ENCODE measurements around the gene NID1.

The NID1 gene

GRCh38 chr1:236063551-236063918, 1.4 kb downstream of the NID1 start:
- H3K36me3 ChIP-seq (ENCODE audit: control insufficient read depth in 1 of 2, insufficient read depth in 2 of 2, low read length in 2 of 2) = no peaks in the 10 kb centered on the region
- peak overlapping the region; percentile 64 to 87 for H3K4me3 ChIP-seq (ENCODE audit: low read depth in 1 of 2, low read length in 2 of 2)
- no peaks in the 10 kb centered on the region for H3K9me3 ChIP-seq (ENCODE audit: control insufficient read depth in 1 of 2, low read length in 2 of 2)
- peak overlapping the region; percentile 83 for H3K27ac ChIP-seq (ENCODE audit: low read length)
- H3K4me1 ChIP-seq (ENCODE audit: control insufficient read depth in 1 of 2, insufficient read depth in 2 of 2, low read length in 2 of 2) = peaks cover 5 to 44% of the 10 kb centered on the region in 2 donors
- H3K27me3 ChIP-seq (ENCODE audit: low read depth, low read length) = no peaks in the 10 kb centered on the region

- no peak overlapping the region for H3K27ac ChIP-seq (ENCODE audit: low read length)
- no peak overlapping the region for H3K4me3 ChIP-seq (ENCODE audit: low read depth in 1 of 2, low read length in 2 of 2)
- no peaks in the 10 kb centered on the region for H3K27me3 ChIP-seq (ENCODE audit: low read depth, low read length)
- H3K4me1 ChIP-seq (ENCODE audit: control insufficient read depth in 1 of 2, insufficient read depth in 2 of 2, low read length in 2 of 2) = peaks cover 0 to 49% of the 10 kb centered on the region in 2 donors
- H3K36me3 ChIP-seq (ENCODE audit: control insufficient read depth in 1 of 2, insufficient read depth in 2 of 2, low read length in 2 of 2) = no peaks in the 10 kb centered on the region
- no peaks in the 10 kb centered on the region for H3K9me3 ChIP-seq (ENCODE audit: control insufficient read depth in 1 of 2, low read length in 2 of 2)
Observed at GRCh38 chr1:236060286-236060685, 4.6 kb downstream of the NID1 start.

GRCh38 chr1:236059011-236059410, 5.9 kb downstream of the NID1 start:
- H3K27ac ChIP-seq (ENCODE audit: low read length) = peak overlapping the region; percentile 34
- no peaks in the 10 kb centered on the region for H3K9me3 ChIP-seq (ENCODE audit: control insufficient read depth in 1 of 2, low read length in 2 of 2)
- peak overlapping the region; percentile 15 to 30 for H3K4me3 ChIP-seq (ENCODE audit: low read depth in 1 of 2, low read length in 2 of 2)

DNA sequence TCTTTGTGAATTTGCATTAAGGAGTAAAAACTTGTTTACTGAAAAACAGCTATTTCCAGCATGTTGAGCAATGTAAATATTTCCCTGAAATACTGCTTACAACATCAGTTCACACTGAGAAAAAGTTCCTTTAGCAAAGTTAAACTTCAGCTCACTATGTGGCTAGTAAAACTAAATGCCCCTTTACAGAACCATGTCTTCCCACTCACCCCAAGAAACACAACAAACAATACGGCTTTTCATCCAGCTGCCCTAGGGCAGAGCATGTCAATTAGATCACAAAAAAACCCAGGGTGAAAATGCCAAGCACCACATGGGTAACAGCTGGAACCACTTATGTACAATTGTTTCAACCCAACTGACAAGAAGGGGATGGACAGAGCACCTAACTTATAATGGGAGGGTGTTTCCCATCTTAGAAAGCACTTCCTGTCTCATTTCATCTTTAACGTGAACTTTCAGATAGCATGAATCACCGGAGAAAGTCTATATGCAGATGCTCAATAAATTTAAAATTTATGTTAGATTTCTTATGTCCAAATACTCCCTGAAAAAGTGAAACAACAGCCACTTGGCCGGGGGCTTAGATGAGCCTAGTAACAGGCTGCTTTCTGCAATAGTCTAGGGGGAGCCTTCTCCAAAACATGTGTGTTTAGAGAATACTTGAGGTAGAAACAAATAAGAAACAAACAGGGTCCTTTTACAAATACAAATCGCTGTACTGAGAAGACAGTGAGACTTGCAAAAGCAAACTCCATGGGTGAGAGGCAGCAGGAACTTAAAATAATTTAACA, 6.6 kb downstream of the NID1 start:
- H3K27ac ChIP-seq (ENCODE audit: low read length) = peak overlapping the region; percentile 34
- H3K4me3 ChIP-seq (ENCODE audit: low read depth in 1 of 2, low read length in 2 of 2) = peak overlapping the region; percentile 9 to 30
- H3K4me1 ChIP-seq (ENCODE audit: control insufficient read depth in 1 of 2, insufficient read depth in 2 of 2, low read length in 2 of 2) = peaks cover 0 to 49% of the 10 kb centered on the region in 2 donors

More at GRCh38 chr1:236059011-236059410, 5.9 kb downstream of the NID1 start:
- H3K36me3 ChIP-seq (ENCODE audit: control insufficient read depth in 1 of 2, insufficient read depth in 2 of 2, low read length in 2 of 2) = no peaks in the 10 kb centered on the region
- peaks cover 0 to 49% of the 10 kb centered on the region in 2 donors for H3K4me1 ChIP-seq (ENCODE audit: control insufficient read depth in 1 of 2, insufficient read depth in 2 of 2, low read length in 2 of 2)
- H3K27me3 ChIP-seq (ENCODE audit: low read depth, low read length) = no peaks in the 10 kb centered on the region

GRCh38 chr1:236057546-236057945, 7.3 kb downstream of the NID1 start:
- peaks cover 0 to 49% of the 10 kb centered on the region in 2 donors for H3K4me1 ChIP-seq (ENCODE audit: control insufficient read depth in 1 of 2, insufficient read depth in 2 of 2, low read length in 2 of 2)
- no peak overlapping the region for H3K27ac ChIP-seq (ENCODE audit: low read length)
- peak overlapping the region in 1 of 2 donors; percentile 10 for H3K4me3 ChIP-seq (ENCODE audit: low read depth in 1 of 2, low read length in 2 of 2)
- H3K9me3 ChIP-seq (ENCODE audit: control insufficient read depth in 1 of 2, low read length in 2 of 2) = no peaks in the 10 kb centered on the region
- H3K27me3 ChIP-seq (ENCODE audit: low read depth, low read length) = no peaks in the 10 kb centered on the region
- no peaks in the 10 kb centered on the region for H3K36me3 ChIP-seq (ENCODE audit: control insufficient read depth in 1 of 2, insufficient read depth in 2 of 2, low read length in 2 of 2)

More for the DNA sequence above, 6.6 kb downstream of the NID1 start:
- H3K9me3 ChIP-seq (ENCODE audit: control insufficient read depth in 1 of 2, low read length in 2 of 2) = no peaks in the 10 kb centered on the region
- no peaks in the 10 kb centered on the region for H3K27me3 ChIP-seq (ENCODE audit: low read depth, low read length)
- H3K36me3 ChIP-seq (ENCODE audit: control insufficient read depth in 1 of 2, insufficient read depth in 2 of 2, low read length in 2 of 2) = no peaks in the 10 kb centered on the region

DNA sequence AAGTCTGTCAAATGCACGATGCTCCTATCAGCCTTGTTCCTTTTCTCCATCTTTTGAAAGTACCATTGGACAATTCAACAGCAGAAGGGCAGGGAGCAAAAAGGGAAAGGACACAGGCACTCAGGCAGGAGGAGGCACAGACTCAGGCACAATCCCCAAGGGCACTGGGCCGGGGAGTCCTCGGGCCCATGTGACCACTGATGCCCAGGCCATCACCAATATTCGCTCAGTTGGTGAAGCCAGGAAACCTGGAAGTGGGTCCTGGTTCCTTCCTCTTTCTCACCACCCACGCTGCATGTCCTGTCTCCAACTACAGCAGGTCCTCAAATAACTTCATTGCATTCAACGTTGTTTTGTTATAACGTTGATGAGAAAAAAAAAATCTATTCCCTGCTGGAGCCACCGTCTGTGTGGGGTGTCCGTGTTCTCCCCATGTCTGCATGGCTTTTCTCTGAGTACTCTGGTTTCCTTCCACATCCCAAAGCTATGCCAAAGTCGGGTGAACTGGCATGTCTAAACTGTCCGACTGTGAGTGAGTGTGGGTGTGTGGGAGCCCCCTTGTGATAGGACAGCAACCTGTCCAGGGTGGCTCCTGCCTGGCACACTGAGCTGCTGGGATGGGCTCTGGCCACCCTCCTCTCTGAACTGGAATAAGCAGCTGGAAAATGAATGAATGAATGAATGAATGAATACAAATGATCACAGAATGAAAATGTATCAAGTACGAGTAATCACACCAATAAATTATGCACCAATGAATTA, 12.5 kb downstream of the NID1 start:
- Histone ChIP-seq H3K27ac (ENCODE audit: low read length) (no peak overlapping the region), H3K4me1 (ENCODE audit: control insufficient read depth in 1 of 2, insufficient read depth in 2 of 2, low read length in 2 of 2) (peaks cover 0 to 35% of the 10 kb centered on the region in 2 donors), H3K36me3 (ENCODE audit: control insufficient read depth in 1 of 2, insufficient read depth in 2 of 2, low read length in 2 of 2) (peaks cover 4 to 11% of the 10 kb centered on the region in 2 donors), H3K4me3 (ENCODE audit: low read depth in 1 of 2, low read length in 2 of 2) (no peak overlapping the region), H3K9me3 (ENCODE audit: control insufficient read depth in 1 of 2, low read length in 2 of 2) (no peaks in the 10 kb centered on the region), H3K27me3 (ENCODE audit: low read depth, low read length) (no peaks in the 10 kb centered on the region)

- H3K27me3 ChIP-seq (ENCODE audit: low read depth, low read length) = no peaks in the 10 kb centered on the region
- no peak overlapping the region for H3K4me3 ChIP-seq (ENCODE audit: low read depth in 1 of 2, low read length in 2 of 2)
- H3K36me3 ChIP-seq (ENCODE audit: control insufficient read depth in 1 of 2, insufficient read depth in 2 of 2, low read length in 2 of 2) = peaks cover 4 to 21% of the 10 kb centered on the region in 2 donors
- peaks cover 0 to 30% of the 10 kb centered on the region in 2 donors for H3K4me1 ChIP-seq (ENCODE audit: control insufficient read depth in 1 of 2, insufficient read depth in 2 of 2, low read length in 2 of 2)
- no peaks in the 10 kb centered on the region for H3K9me3 ChIP-seq (ENCODE audit: control insufficient read depth in 1 of 2, low read length in 2 of 2)
- no peak overlapping the region for H3K27ac ChIP-seq (ENCODE audit: low read length)
Observed at GRCh38 chr1:236051242-236051791, 13.6 kb downstream of the NID1 start.

- H3K4me1 ChIP-seq (ENCODE audit: control insufficient read depth in 1 of 2, insufficient read depth in 2 of 2, low read length in 2 of 2) = peaks cover 0 to 11% of the 10 kb centered on the region in 2 donors
- H3K9me3 ChIP-seq (ENCODE audit: control insufficient read depth in 1 of 2, low read length in 2 of 2) = no peaks in the 10 kb centered on the region
- H3K27me3 ChIP-seq (ENCODE audit: low read depth, low read length) = no peaks in the 10 kb centered on the region
- no peak overlapping the region for H3K4me3 ChIP-seq (ENCODE audit: low read depth in 1 of 2, low read length in 2 of 2)
- no peak overlapping the region for H3K27ac ChIP-seq (ENCODE audit: low read length)
- H3K36me3 ChIP-seq (ENCODE audit: control insufficient read depth in 1 of 2, insufficient read depth in 2 of 2, low read length in 2 of 2) = peaks cover 19 to 65% of the 10 kb centered on the region in 2 donors
Observed at GRCh38 chr1:236045771-236046170, 19.1 kb downstream of the NID1 start.

DNA sequence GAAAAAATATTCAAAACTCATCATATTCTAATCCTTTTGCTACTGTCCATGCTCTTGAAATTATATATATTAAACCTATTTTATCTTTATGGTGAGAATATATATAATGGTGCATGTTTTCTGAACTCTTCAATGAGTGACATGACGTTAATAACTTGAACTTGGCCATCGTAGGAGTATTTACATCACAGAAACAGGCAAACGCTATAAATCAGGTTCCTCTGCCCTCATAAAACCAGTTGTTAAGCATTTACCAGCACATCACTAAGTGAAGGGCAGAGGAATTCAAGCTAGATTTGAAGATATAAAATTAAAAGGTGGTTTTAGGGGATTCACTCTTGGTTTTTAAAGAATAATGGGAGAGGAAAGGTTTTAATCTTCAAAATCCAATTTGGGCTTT, 20.5 kb downstream of the NID1 start:
- Histone ChIP-seq H3K36me3 (ENCODE audit: control insufficient read depth in 1 of 2, insufficient read depth in 2 of 2, low read length in 2 of 2) (peaks cover 19 to 65% of the 10 kb centered on the region in 2 donors), H3K4me1 (ENCODE audit: control insufficient read depth in 1 of 2, insufficient read depth in 2 of 2, low read length in 2 of 2) (peaks cover 0 to 6% of the 10 kb centered on the region in 2 donors), H3K4me3 (ENCODE audit: low read depth in 1 of 2, low read length in 2 of 2) (no peak overlapping the region), H3K9me3 (ENCODE audit: control insufficient read depth in 1 of 2, low read length in 2 of 2) (no peaks in the 10 kb centered on the region), H3K27ac (ENCODE audit: low read length) (no peak overlapping the region), H3K27me3 (ENCODE audit: low read depth, low read length) (no peaks in the 10 kb centered on the region)

DNA sequence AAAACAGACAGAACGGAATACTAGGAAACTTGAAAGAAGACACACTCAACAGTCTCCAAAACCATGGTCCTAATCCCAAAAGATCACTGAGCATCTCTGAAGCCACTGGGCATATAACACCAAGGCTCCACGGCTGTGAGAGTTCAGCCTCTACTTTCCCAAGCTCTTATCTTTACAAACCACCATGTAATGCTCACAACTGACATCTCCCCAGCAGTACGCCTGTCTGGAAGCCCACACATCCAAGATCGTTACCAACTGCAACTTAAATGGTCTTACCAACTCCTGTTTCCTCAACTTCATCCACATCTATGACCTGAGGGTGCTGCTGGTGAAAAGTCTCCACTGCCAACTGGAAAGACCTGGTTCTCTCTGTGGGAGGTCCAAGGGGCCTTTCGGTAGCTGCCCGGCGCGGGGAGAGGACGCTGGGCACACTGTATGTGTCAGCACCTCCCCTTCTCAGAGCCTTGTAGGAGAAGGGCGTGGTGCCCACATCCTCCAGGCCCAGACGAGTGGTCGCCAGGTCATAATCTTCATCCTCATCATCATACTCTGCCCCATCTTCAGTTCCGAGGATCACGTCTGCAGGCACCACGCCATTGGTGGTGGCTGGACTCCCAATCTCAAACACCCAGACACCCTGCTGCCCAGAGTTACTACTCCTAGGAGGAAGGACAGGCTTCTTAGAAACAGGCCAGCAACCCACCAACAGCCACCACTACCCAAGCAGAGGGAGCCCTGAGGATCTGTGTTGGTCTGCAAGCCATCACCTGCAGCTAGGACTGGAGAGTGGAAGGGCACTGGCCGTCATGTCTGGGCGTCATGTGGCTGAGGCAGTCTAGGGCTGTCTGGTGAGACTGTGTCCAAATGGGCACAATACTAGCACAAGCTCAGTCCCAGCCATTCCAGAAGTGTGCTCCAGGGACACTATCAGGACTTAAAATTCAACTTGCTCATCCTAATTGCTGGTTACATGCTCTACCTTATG, 23.0 kb downstream of the NID1 start:
- Histone ChIP-seq H3K27me3 (ENCODE audit: low read depth, low read length) (no peaks in the 10 kb centered on the region), H3K27ac (ENCODE audit: low read length) (no peak overlapping the region), H3K4me3 (ENCODE audit: low read depth in 1 of 2, low read length in 2 of 2) (no peak overlapping the region), H3K9me3 (ENCODE audit: control insufficient read depth in 1 of 2, low read length in 2 of 2) (no peaks in the 10 kb centered on the region), H3K4me1 (ENCODE audit: control insufficient read depth in 1 of 2, insufficient read depth in 2 of 2, low read length in 2 of 2) (peaks cover 0 to 7% of the 10 kb centered on the region in 2 donors), H3K36me3 (ENCODE audit: control insufficient read depth in 1 of 2, insufficient read depth in 2 of 2, low read length in 2 of 2) (peaks cover 21 to 58% of the 10 kb centered on the region in 2 donors)

Data from muscle layer of duodenum (tissue), 2 donors.